Endothelial cell of umbilical vein (primary cell): Measurements from ENCODE around the gene TBC1D9. TPM values are rescaled to one million over a fixed set of nuclear protein-coding genes. Genes with fewer than 3 reads are reported as not detected.

Experiments
- BruUV-seq: library from RNA; stranded (reverse); fragments of 400-500 nt; replicated peaks from 2 replicates; lab custom pipeline; 2021; lab: Mats Ljungman, UMichigan
- CTCF ChIA-PET: fragments of 300-600, 350-600 bp; sonication (Branson Sonifier 250); formaldehyde crosslinking; loops from one replicate; lab custom pipeline; 2021; ENCODE audit warnings: antibody characterized with exemption, inconsistent platforms; lab: Charles Lee
- POLR2A ChIA-PET: fragments of 300-600, 350-600 bp; sonication (Branson Sonifier 250); formaldehyde crosslinking; loops from one replicate; lab custom pipeline; 2021; ENCODE audit warnings: antibody characterized with exemption, inconsistent platforms; lab: Charles Lee
- DNase-seq: peaks from one replicate; pipeline ENCODE4 v3.0.0-alpha.2; 2011; ENCODE audit warnings: low read depth, low spot score
- FAIRE-seq: peaks from 2 replicates; lab custom pipeline; 2011; peaks lifted over from hg19 to GRCh38; lab: Jason Lieb, UNC
- H2AFZ ChIP-seq: 2 replicates; pipeline ENCODE4 v1.6.0; 2012; ENCODE audit warnings: low read depth, low read length, control low read depth, inconsistent platforms
- H3K27ac ChIP-seq: 2 replicates; pipeline ENCODE4 v1.5.1; 2011; ENCODE audit warnings: low read depth, mild to moderate bottlenecking, control low read depth, low read length, moderate library complexity; ENCODE audit not compliant: insufficient read depth
- H3K27me3 ChIP-seq, 2 experiments: 2 replicates each; pipeline versions ENCODE4 v1.6.0 to v1.6.1; 2011; ENCODE audit warnings: low read length in 2 of 2, mixed read lengths in 1 of 2; ENCODE audit not compliant: control insufficient read depth in 2 of 2, insufficient read depth in 2 of 2
- H3K36me3 ChIP-seq, 2 experiments: 2 replicates in 1 of 2; 3 replicates in 1 of 2; pipeline ENCODE4 v1.5.1; 2011; ENCODE audit warnings: low read length in 2 of 2, mild to moderate bottlenecking in 1 of 2, moderate library complexity in 1 of 2; ENCODE audit not compliant: control insufficient read depth in 2 of 2, insufficient read depth in 2 of 2; ENCODE audit errors: extremely low read depth in 1 of 2
- H3K4me1 ChIP-seq: 3 replicates; pipeline ENCODE4 v1.5.1; 2011; ENCODE audit warnings: mild to moderate bottlenecking, low read length; ENCODE audit not compliant: control insufficient read depth, insufficient read depth; ENCODE audit errors: extremely low read depth
- H3K4me2 ChIP-seq: 2 replicates; pipeline ENCODE4 v1.6.1; 2011; ENCODE audit warnings: low read length, control low read depth, mixed read lengths; ENCODE audit not compliant: insufficient read depth
- H3K4me3 ChIP-seq, 3 experiments: fragments of 200-600 bp in 1 of 3; sonication (generic), shearing (Covaris generic) in 1 of 3; replicated peaks in 1 of 3; 2 replicates each; pipeline ENCODE4 v1.5.1; 2011 to 2016; ENCODE audit warnings: control low read depth in 3 of 3, low read length in 3 of 3, mild to moderate bottlenecking in 2 of 3, inconsistent platforms in 1 of 3, low read depth in 1 of 3, moderate library complexity in 1 of 3; ENCODE audit not compliant: insufficient read depth in 1 of 3
- H3K79me2 ChIP-seq: 2 replicates; pipeline ENCODE4 v1.6.0; 2012; ENCODE audit warnings: low read length, inconsistent platforms; ENCODE audit not compliant: control insufficient read depth, insufficient read depth
- H3K9ac ChIP-seq: replicated peaks from 2 replicates; pipeline ENCODE3; 2011; ENCODE audit warnings: low read length, control low read depth; ENCODE audit not compliant: insufficient read depth; ENCODE audit errors: extremely low read depth
- H3K9me1 ChIP-seq: replicated peaks from 3 replicates; pipeline ENCODE4 v1.6.0; 2011; ENCODE audit warnings: mild to moderate bottlenecking, low read length; ENCODE audit not compliant: control insufficient read depth, insufficient read depth; ENCODE audit errors: extremely low read depth
- H3K9me3 ChIP-seq: replicated peaks from 2 replicates; pipeline ENCODE4 v1.5.1; 2012; ENCODE audit warnings: low read length, inconsistent platforms; ENCODE audit not compliant: control insufficient read depth, insufficient read depth
- H4K20me1 ChIP-seq: replicated peaks from 2 replicates; pipeline ENCODE3; 2011; ENCODE audit warnings: mild to moderate bottlenecking, low read length; ENCODE audit not compliant: control insufficient read depth, insufficient read depth; ENCODE audit errors: extremely low read depth
- CTCF ChIP-seq, 2 donors: IDR thresholded peaks; 1 replicate in 1 of 2; 2 replicates in 1 of 2; pipeline ENCODE4 v1.5.1; 2011; ENCODE audit warnings: low read length in 2 of 2, mild to moderate bottlenecking in 2 of 2, moderate library complexity in 2 of 2, control low read depth in 1 of 2, inconsistent platforms in 1 of 2, low read depth in 1 of 2; ENCODE audit not compliant: insufficient read depth in 1 of 2; ENCODE audit errors: extremely low read depth in 1 of 2
- EZH2 ChIP-seq: IDR thresholded peaks from 2 replicates; pipeline ENCODE4 v1.6.1; 2012; ENCODE audit warnings: borderline replicate concordance, low read depth, mild to moderate bottlenecking, moderate library complexity, low read length, inconsistent platforms; ENCODE audit not compliant: severe bottlenecking
- FOS ChIP-seq: IDR thresholded peaks from 2 replicates; pipeline ENCODE4 v1.6.1; 2011; ENCODE audit warnings: mild to moderate bottlenecking, low read length, moderate library complexity, borderline replicate concordance; ENCODE audit not compliant: insufficient read depth
- GATA2 ChIP-seq: IDR thresholded peaks from 2 replicates; pipeline ENCODE4 v1.7.0; 2011; ENCODE audit warnings: low read depth, mild to moderate bottlenecking, moderate library complexity, mixed read lengths, low read length; ENCODE audit not compliant: insufficient read length, insufficient read depth
- JUN ChIP-seq: IDR thresholded peaks from 2 replicates; pipeline ENCODE4 v1.6.1; 2011; ENCODE audit warnings: borderline replicate concordance, low read depth; ENCODE audit not compliant: insufficient read length, insufficient read depth
- MAX ChIP-seq: IDR thresholded peaks from 2 replicates; pipeline ENCODE4 v1.6.1; 2011; ENCODE audit not compliant: insufficient read depth, insufficient read length
- MYC ChIP-seq: IDR thresholded peaks from one replicate; pipeline ENCODE4 v1.6.1; 2011; ENCODE audit warnings: mild to moderate bottlenecking, low read depth, low read length
- POLR2A ChIP-seq: IDR thresholded peaks from 2 replicates; pipeline ENCODE4 v1.6.1; 2012; ENCODE audit warnings: low read depth, mild to moderate bottlenecking, control low read depth, low read length
- POLR2AphosphoS5 ChIP-seq: IDR thresholded peaks from 2 replicates; pipeline ENCODE4 v1.6.1; 2012; ENCODE audit warnings: low read depth, mild to moderate bottlenecking, control low read depth, low read length, moderate library complexity; ENCODE audit not compliant: insufficient read depth
- dilution Hi-C: fragments of 300-500 bp; cut with MboI; formaldehyde crosslinking; loops from one replicate; pipeline ENCODE4 v1.15.0; 2019; ENCODE audit warnings: low sequenced_read_pairs; ENCODE audit not compliant: extremely low pct_ligation_motif_present
- intact Hi-C: fragments of 100-400 bp; cut with micrococcal nuclease; formaldehyde crosslinking; loops from one replicate; pipeline ENCODE4 v1.10.0; 2022
- polyA plus RNA-seq, 4 experiments: library from polyadenylated mRNA; depleted of rRNA in 3 of 4; stranded (reverse) in 3 of 4; unstranded in 1 of 4; fragments of >200 nt; gene quantifications; 2 replicates each; pipeline versions ENCODE4 v1.2.1 to v1.2.3, GENCODE V29; 2011 to 2012; ENCODE audit warnings: missing spikeins in 1 of 4
- total RNA-seq: library from RNA; stranded (reverse); gene quantifications from 2 replicates; pipeline ENCODE4 v1.2.3, GENCODE V29; 2021

Gene TBC1D9
- total and polyA plus RNA-seq, 2 donors (not counting 3 experiments of a cell fraction or from before 2014, with no cell fraction given), result 21.7 to 45.3 TPM

- Histone ChIP-seq H3K9me1 (no peaks in the 10 kb centered on the region), H4K20me1 (no peaks in the 10 kb centered on the region), H3K4me3 (no peak overlapping the region), H3K36me3 (no peaks in the 10 kb centered on the region), H3K27me3 (no peaks in the 10 kb centered on the region), H3K4me2 (no peak overlapping the region), H3K79me2 (no peaks in the 10 kb centered on the region), H3K4me1 (no peaks in the 10 kb centered on the region), H3K27ac (no peak overlapping the region), H2AFZ (no peak overlapping the region), H3K9me3 (no peaks in the 10 kb centered on the region), H3K9ac (no peak overlapping the region)
- CTCF ChIA-PET, result interaction anchor here (0.6 to 1.1 kb wide), 2 partner anchors 86 to 405 kb away, joined by 3 read pairs; no protein-coding TSS in a partner anchor
- POLR2A ChIA-PET, result no interaction called here
- intact Hi-C loops, result no loop called here
- dilution Hi-C loops, result no loop called here
- no peak for FAIRE-seq
- no peak for TF ChIP-seq JUN
- no peak for TF ChIP-seq MAX
- no peak for TF ChIP-seq POLR2A
- TF ChIP-seq POLR2AphosphoS5, result no peak
- TF ChIP-seq FOS, result no peak
- no peak for TF ChIP-seq CTCF (IDR thresholded peaks at IDR 0.05; ENCODE audit: extremely low read depth in 1 of 2, insufficient read depth in 1 of 2, low read depth in 1 of 2, low read length in 2 of 2)
- no peak for TF ChIP-seq EZH2
- no peak for TF ChIP-seq MYC
- TF ChIP-seq GATA2, result no peak
- no peak for DNase-seq
- BruUV-seq, result no TSS peak
Observed at GRCh38 chr4:140764785-140765392, 8.7 kb upstream of the TBC1D9 start.
